Nephron (organoid): ENCODE results near the gene TNNC1.

Experiments
- H3K27ac Mint-ChIP-seq, 3 experiments: 2 replicates each; pipeline ENCODE4 v1.8.0; 2020; ENCODE audit warnings: mixed read lengths in 3 of 3, mild to moderate bottlenecking in 2 of 3, moderate library complexity in 1 of 3
- H3K27me3 Mint-ChIP-seq: 2 replicates; pipeline ENCODE4 v1.8.0; 2021; ENCODE audit warnings: low read depth, mild to moderate bottlenecking, moderate library complexity, mixed read lengths
- H3K36me3 Mint-ChIP-seq: 2 replicates; pipeline ENCODE4 v1.8.0; 2020; ENCODE audit warnings: low read depth, mixed read lengths
- H3K4me1 Mint-ChIP-seq: 2 replicates; pipeline ENCODE4 v1.8.0; 2020; ENCODE audit warnings: mixed read lengths
- H3K4me3 Mint-ChIP-seq, 3 experiments: 2 replicates each; pipeline ENCODE4 v1.8.0; 2020; ENCODE audit warnings: mild to moderate bottlenecking in 3 of 3, mixed read lengths in 3 of 3, moderate library complexity in 2 of 3
- H3K9me3 Mint-ChIP-seq: 2 replicates; pipeline ENCODE4 v1.8.0; 2020; ENCODE audit warnings: mixed read lengths
- CTCF ChIP-seq, 3 experiments: fragments of 200-600 bp; sonication (generic); IDR thresholded peaks; one replicate each; pipeline ENCODE4 v1.5.0; 2021; ENCODE audit warnings: antibody characterized with exemption in 3 of 3; ENCODE audit not compliant: unreplicated experiment in 3 of 3

The TNNC1 gene

GRCh38 chr3:52401551-52401950 is 52.3 kb downstream of the TNNC1 start:
- TF ChIP-seq CTCF (IDR thresholded peaks at IDR 0.05; ENCODE audit: unreplicated experiment in 3 of 3): no peak
- Mint-ChIP-seq H3K36me3 (peaks cover 32% of the 10 kb centered on the region), H3K4me1 (no peaks in the 10 kb centered on the region), H3K4me3 (no peak overlapping the region), H3K27me3 (no peaks in the 10 kb centered on the region), H3K9me3 (no peaks in the 10 kb centered on the region), H3K27ac (no peak overlapping the region)
